ENCODE measurements around the gene FAU. TPM values are rescaled to one million over a fixed set of nuclear protein-coding genes. Genes with fewer than 3 reads are reported as not detected.

FAU gene
- total and polyA plus RNA-seq, 9 of the 15 experiments (the other 6 are each of a cell fraction or from before 2014, with no cell fraction given) = 433 to 1,827 (median 942) TPM

GRCh38 chr11:65160643-65161042, 38.7 kb upstream of the FAU start:
- Histone ChIP-seq H3K27ac (ENCODE audit: extremely low read depth, low read depth, low read length) (no peak overlapping the region), H4K20me1 (replicated peaks; ENCODE audit: control insufficient read depth, insufficient read depth, low read length) (no peaks in the 10 kb centered on the region), H3K79me2 (ENCODE audit: control insufficient read depth, insufficient read depth, low read length) (no peaks in the 10 kb centered on the region), H3K4me2 (ENCODE audit: insufficient read depth, low read length) (no peak overlapping the region), H3K4me1 (replicated peaks in 1 of 2; ENCODE audit: control insufficient read depth in 2 of 2, insufficient read depth in 2 of 2, low read length in 2 of 2) (peaks cover 0 to 2% of the 10 kb centered on the region in 2 experiments; a peak in 1 of 5 replicates), H3K27me3 (ENCODE audit: control insufficient read depth in 2 of 2, insufficient read depth in 2 of 2, low read length in 2 of 2) (no peaks in the 10 kb centered on the region), H2AFZ (ENCODE audit: low read depth, low read length) (no peak overlapping the region), H3K36me3 (ENCODE audit: control insufficient read depth, insufficient read depth, low read length) (no peaks in the 10 kb centered on the region), H3K9me3 (replicated peaks; ENCODE audit: control insufficient read depth, insufficient read depth, low read depth, low read length) (no peaks in the 10 kb centered on the region), H3K4me3 (no peak overlapping the region), H3K9me1 (ENCODE audit: control insufficient read depth, insufficient read depth, low read length) (no peaks in the 10 kb centered on the region), H3K9ac (ENCODE audit: insufficient read depth in 1 of 2, low read depth in 2 of 2, low read length in 2 of 2) (no peak overlapping the region)
- ChIA-PET POLR2A (interaction anchor here (5.4 kb wide), 1 partner anchor 10 kb away, joined by 39 read pairs; the partner anchor contains the start of gene SPDYC), CTCF (ENCODE audit: low intra/inter-chr PET ratio) (no interaction called here)
- FAIRE-seq = no peak
- ATAC-seq = no peak
- intact Hi-C loops (cut with micrococcal nuclease) (no loop called here), in situ Hi-C loops (cut with MboI) (no loop called here)
- DNase-seq (ENCODE audit: extremely low read depth in 1 of 4, low spot score in 3 of 4) = no peak
- WGBS (ENCODE audit: insufficient coverage, low coverage, missing lambda C conversion rate) = 13% methylated on average over 3 of the region's 3 CpGs
- TF ChIP-seq CREB3L1 (IDR thresholded peaks at IDR 0.05; ENCODE audit: borderline replicate concordance, low read depth) = no peak
- no peak for TF ChIP-seq ZNF134 (CRISPR knock-in tag; conservative IDR thresholded peaks at IDR 0.05)
- no peak for TF ChIP-seq MTA3 (IDR thresholded peaks at IDR 0.05; ENCODE audit: borderline replicate concordance)
- TF ChIP-seq SMARCA5 (IDR thresholded peaks at IDR 0.05) = peak; percentile 66; the same call in 1 of the 2 replicates
- peak; percentile 97 for TF ChIP-seq RBM25 (IDR thresholded peaks at IDR 0.05; ENCODE audit: low read depth, low read length, severe bottlenecking)
- BruUV-seq (replicated peaks) = no TSS peak
